ENCODE measurements around the gene ABCB8. TPM values are rescaled to one million over a fixed set of nuclear protein-coding genes. Genes with fewer than 3 reads are reported as not detected.
A peak's percentile ranks its signal among the peaks of the same experiment; 100 is the strongest.

The ABCB8 gene
- total RNA-seq, 6 donors from 2014 or later: 38.3 to 58.7 (median 42.5) TPM

GRCh38 chr7:151065516-151065915 is 37.3 kb downstream of the ABCB8 start:
- Histone ChIP-seq H3K27ac (no peak overlapping the region), H3K27me3 (no peaks in the 10 kb centered on the region), H3K4me3 (no peak overlapping the region), H3K4me1 (peaks cover 19 to 35% (median 29%) of the 10 kb centered on the region in 4 donors), H3K9me3 (no peaks in the 10 kb centered on the region), H3K36me3 (peaks cover 41 to 76% (median 68%) of the 10 kb centered on the region in 4 donors)
- DNase-seq (peak in 1 of 2 donors; percentile 69), ATAC-seq (ENCODE audit: low FRiP score in 2 of 2) (no peak)
- no peak for TF ChIP-seq EP300 (IDR thresholded peaks at IDR 0.05)
- 93 to 95% methylated on average over 14 of the region's 14 CpGs for WGBS, 2 donors

DNA sequence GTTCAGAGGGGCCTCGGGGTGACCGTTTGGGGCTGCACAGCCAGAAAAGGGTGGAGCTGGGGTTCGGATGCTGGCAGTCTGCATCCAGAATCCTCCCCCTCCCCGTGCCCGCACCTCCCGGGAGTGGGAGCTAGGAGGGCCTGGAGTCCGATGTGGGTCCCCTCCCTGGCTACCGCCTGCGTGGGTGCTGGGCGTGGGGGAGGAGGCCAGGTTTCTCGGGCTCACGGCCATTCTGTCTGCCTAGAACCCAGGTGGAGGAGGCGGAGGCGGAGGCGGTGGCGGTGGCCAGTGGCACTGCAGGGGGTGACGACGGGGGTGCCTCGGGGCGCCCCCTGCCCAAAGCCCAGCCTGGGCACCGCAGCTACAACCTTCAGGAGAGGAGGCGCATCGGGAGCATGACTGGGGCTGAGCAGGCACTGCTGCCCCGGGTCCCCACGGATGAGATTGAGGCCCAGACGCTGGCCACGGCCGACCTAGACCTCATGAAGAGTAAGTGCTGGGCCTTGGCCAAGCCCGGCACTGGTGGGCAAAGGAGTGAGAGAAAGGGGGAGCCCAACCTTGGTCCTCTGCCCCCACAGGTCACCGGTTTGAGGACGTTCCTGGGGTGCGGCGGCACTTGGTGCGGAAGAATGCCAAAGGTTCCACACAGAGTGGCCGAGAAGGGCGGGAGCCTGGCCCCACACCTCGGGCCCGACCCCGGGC is 38.2 kb downstream of the ABCB8 start:
- TF ChIP-seq EP300 (IDR thresholded peaks at IDR 0.05) (no peak), POLR2A (IDR thresholded peaks at IDR 0.05) (no peak), POLR2AphosphoS5 (IDR thresholded peaks at IDR 0.05) (no peak)
- TF ChIP-seq, protein P1, sequence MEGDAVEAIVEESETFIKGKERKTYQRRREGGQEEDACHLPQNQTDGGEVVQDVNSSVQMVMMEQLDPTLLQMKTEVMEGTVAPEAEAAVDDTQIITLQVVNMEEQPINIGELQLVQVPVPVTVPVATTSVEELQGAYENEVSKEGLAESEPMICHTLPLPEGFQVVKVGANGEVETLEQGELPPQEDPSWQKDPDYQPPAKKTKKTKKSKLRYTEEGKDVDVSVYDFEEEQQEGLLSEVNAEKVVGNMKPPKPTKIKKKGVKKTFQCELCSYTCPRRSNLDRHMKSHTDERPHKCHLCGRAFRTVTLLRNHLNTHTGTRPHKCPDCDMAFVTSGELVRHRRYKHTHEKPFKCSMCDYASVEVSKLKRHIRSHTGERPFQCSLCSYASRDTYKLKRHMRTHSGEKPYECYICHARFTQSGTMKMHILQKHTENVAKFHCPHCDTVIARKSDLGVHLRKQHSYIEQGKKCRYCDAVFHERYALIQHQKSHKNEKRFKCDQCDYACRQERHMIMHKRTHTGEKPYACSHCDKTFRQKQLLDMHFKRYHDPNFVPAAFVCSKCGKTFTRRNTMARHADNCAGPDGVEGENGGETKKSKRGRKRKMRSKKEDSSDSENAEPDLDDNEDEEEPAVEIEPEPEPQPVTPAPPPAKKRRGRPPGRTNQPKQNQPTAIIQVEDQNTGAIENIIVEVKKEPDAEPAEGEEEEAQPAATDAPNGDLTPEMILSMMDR (IDR thresholded peaks at IDR 0.05): no peak
- WGBS, 2 donors: 94 to 96% methylated on average over 28 to 38 of the region's 39 CpGs
- ATAC-seq (ENCODE audit: low FRiP score in 2 of 2) (no peak), DNase-seq (peak in 1 of 2 donors; percentile 75)
- no peak overlapping the region for H3K27ac ChIP-seq
- no peak overlapping the region for H3K4me3 ChIP-seq
- H3K27me3 ChIP-seq: no peaks in the 10 kb centered on the region
- no peaks in the 10 kb centered on the region for H3K9me3 ChIP-seq
- H3K36me3 ChIP-seq: peaks cover 43 to 85% (median 77%) of the 10 kb centered on the region in 4 donors
- peaks cover 10 to 26% (median 19%) of the 10 kb centered on the region in 4 donors for H3K4me1 ChIP-seq

GRCh38 chr7:151068069-151068773 is 40.0 kb downstream of the ABCB8 start:
- 84 to 89% methylated on average over 12 of the region's 12 CpGs for WGBS, 2 donors
- H3K36me3 ChIP-seq: peaks cover 49 to 98% (median 91%) of the 10 kb centered on the region in 4 donors
- no peak for ATAC-seq (ENCODE audit: low FRiP score in 2 of 2)

GRCh38 chr7:151069841-151070573 is 41.8 kb downstream of the ABCB8 start:
- peak in 1 of 2 donors; percentile 67 for DNase-seq
- no peak for ATAC-seq (ENCODE audit: low FRiP score in 2 of 2)

More at GRCh38 chr7:151068069-151068773, 40.0 kb downstream of the ABCB8 start:
- Histone ChIP-seq H3K27ac (no peak overlapping the region), H3K27me3 (no peaks in the 10 kb centered on the region), H3K4me3 (no peak overlapping the region), H3K9me3 (no peaks in the 10 kb centered on the region), H3K4me1 (peaks cover 0 to 8% (median 3%) of the 10 kb centered on the region in 4 donors)
- no peak for DNase-seq
- TF ChIP-seq POLR2A (IDR thresholded peaks at IDR 0.05): no peak
- no peak for TF ChIP-seq EP300 (IDR thresholded peaks at IDR 0.05)
- no peak for TF ChIP-seq POLR2AphosphoS5 (IDR thresholded peaks at IDR 0.05)

DNA sequence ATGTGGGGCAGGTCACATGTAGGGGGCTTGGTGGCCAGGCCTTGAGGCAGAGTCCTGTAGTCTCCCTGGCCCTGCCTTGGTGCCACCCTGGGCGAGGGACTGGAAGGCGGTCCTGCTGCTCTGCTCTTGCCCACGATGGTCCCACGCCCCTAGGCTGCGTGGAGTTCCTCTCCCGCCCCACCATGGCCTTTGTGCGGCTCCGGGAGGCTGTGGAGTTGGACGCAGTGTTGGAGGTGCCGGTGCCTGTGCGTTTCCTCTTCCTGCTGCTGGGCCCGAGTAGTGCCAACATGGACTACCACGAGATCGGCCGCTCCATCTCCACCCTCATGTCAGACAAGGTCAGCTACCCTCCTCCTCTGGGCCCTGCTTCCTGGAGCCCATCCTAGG is 42.3 kb downstream of the ABCB8 start:
- DNase-seq: peak in 1 of 2 donors; percentile 62
- peaks cover 39 to 100% (median 99%) of the 10 kb centered on the region in 4 donors for H3K36me3 ChIP-seq
- 88 to 95% methylated on average over 4 to 15 of the region's 15 CpGs for WGBS, 2 donors

More at GRCh38 chr7:151069841-151070573, 41.8 kb downstream of the ABCB8 start:
- Histone ChIP-seq H3K27ac (no peak overlapping the region), H3K4me3 (no peak overlapping the region), H3K36me3 (peaks cover 44 to 100% (median 98%) of the 10 kb centered on the region in 4 donors), H3K4me1 (no peaks in the 10 kb centered on the region), H3K9me3 (no peaks in the 10 kb centered on the region), H3K27me3 (no peaks in the 10 kb centered on the region)
- 91 to 93% methylated on average over 7 to 15 of the region's 17 CpGs for WGBS, 2 donors
- TF ChIP-seq POLR2AphosphoS5 (IDR thresholded peaks at IDR 0.05) (no peak), EP300 (IDR thresholded peaks at IDR 0.05) (no peak)

DNA sequence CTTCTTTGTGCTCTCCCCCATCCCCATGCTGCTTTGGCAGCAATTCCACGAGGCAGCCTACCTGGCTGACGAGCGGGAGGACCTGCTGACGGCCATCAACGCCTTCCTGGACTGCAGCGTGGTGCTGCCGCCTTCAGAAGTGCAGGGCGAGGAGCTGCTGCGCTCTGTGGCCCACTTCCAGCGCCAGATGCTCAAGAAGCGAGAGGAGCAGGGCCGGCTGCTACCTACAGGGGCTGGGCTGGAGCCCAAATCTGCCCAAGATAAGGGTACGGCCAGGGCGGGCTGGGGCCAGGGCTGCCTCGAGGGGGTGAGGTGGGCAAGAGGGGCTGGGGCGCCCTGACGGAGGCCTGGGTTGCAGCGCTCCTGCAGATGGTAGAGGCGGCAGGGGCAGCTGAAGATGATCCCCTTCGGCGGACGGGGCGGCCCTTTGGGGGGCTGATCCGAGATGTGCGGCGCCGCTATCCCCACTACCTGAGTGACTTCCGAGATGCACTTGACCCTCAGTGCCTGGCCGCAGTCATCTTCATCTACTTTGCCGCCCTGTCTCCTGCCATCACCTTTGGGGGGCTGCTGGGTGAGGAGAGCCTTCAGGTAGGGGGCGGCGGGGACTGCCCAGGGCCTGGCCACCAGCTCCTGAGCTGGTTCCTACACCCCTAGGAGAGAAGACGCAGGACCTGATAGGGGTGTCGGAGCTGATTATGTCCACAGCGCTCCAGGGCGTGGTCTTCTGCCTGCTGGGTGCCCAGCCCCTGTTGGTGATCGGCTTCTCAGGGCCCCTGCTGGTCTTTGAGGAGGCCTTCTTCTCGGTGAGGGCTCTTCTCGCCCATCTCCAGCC is 43.0 kb downstream of the ABCB8 start:
- 92 to 97% methylated on average over 24 to 33 of the region's 39 CpGs for WGBS, 2 donors
- H3K4me1 ChIP-seq: no peaks in the 10 kb centered on the region
- H3K27me3 ChIP-seq: no peaks in the 10 kb centered on the region
- TF ChIP-seq POLR2AphosphoS5 (IDR thresholded peaks at IDR 0.05) (no peak), POLR2A (IDR thresholded peaks at IDR 0.05) (no peak), EP300 (IDR thresholded peaks at IDR 0.05) (no peak)
- TF ChIP-seq, protein P1 (IDR thresholded peaks at IDR 0.05): no peak
- no peaks in the 10 kb centered on the region for H3K9me3 ChIP-seq
- ATAC-seq (ENCODE audit: low FRiP score in 2 of 2) (no peak), DNase-seq (peak in 1 of 2 donors; percentile 82)
- no peak overlapping the region for H3K27ac ChIP-seq
- H3K36me3 ChIP-seq: peaks cover 39 to 100% (median 98%) of the 10 kb centered on the region in 4 donors
- no peak overlapping the region for H3K4me3 ChIP-seq

More for the DNA sequence above, 42.3 kb downstream of the ABCB8 start:
- Histone ChIP-seq H3K4me1 (no peaks in the 10 kb centered on the region), H3K4me3 (no peak overlapping the region), H3K27me3 (no peaks in the 10 kb centered on the region), H3K27ac (no peak overlapping the region), H3K9me3 (no peaks in the 10 kb centered on the region)
- no peak for TF ChIP-seq POLR2AphosphoS5 (IDR thresholded peaks at IDR 0.05)
- no peak for TF ChIP-seq EP300 (IDR thresholded peaks at IDR 0.05)
- no peak for TF ChIP-seq POLR2A (IDR thresholded peaks at IDR 0.05)
- no peak for ATAC-seq (ENCODE audit: low FRiP score in 2 of 2)

All from upper lobe of left lung (tissue), 6 donors.